Hepatic stellate cell (primary cell): Measurements from ENCODE around the gene MFSD12.
A peak's percentile ranks its signal among the peaks of the same experiment; 100 is the strongest.

Experiments
- DNase-seq: peaks from one replicate; pipeline ENCODE4 v3.0.0; 2011; ENCODE audit warnings: low spot score

MFSD12 gene

DNA sequence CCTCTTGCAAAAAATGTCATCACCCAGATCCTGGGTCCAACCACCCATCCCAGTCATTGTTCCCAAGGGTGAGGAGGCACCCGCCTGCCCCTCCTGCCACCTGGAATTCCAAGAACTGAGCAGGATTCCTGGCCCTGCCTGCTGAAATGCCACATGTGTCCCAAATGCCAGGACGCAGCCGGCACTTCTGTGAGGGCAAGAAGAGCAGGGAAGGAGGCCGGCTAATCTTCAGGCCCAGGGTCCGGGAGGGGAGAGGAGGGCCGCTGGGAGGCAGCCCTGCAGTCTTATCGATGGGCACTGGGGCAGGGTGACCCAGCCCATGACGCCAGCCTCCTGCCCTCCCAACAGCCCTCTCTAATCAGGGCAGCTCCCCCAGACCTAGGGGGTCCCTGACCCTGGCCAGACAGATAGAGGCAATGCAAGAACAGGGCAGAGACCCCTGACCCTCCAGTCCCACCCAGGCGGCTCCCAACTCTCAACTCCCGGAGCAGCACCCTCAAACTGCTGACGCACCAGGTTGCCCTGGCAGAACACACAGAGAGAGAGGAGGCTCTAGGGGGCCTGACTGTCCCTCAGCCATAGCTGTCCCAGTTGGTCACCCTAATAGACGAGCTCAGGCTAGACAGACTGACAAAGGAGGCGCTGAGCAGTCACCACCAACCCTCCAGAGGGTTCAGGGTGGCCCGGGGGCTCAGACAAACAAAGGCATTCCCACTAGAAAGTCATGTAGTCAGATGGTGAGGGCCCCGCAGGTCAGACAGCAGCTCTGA, 1.5 kb downstream of the MFSD12 start:
- DNase-seq = no peak

DNA sequence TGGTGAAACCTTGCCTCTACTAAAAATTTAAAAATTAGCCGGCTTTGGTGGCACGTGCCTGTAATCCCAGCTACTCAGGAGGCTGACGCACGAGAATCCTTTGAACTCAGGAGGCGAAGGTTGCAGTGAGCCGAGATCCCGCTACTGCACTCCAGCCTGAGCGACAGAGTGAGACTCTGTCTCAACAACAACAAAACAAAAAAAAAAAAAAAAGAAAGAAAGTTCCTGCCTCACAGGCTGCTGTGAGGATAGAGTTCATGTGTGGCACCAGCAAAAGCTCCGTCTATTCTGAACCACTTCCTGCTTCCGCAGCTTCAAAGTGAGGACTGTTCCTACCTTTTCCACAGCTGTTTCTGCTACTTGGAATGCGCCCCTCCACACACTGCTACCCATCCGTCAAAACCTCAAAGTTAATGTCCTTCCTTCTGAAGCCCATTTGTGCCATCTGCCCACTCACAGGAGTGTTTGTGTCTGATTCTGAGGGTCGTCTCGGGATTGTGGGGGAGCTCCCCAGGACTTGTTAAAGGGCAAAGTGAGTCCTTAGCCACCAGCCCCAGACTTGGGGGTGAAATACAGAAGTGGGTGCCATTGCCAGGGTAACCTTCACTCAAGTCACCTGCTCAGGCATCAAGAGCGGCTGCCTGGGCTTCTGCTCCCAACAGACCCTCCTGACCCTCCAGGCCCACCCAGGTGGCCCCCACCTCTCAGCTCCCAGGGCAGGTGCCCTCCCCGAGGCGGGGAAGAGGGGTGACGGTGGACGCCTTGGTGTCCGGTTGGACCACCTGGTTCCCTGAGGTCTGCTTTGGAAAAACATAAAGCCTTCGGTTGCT, 2.9 kb downstream of the MFSD12 start:
- no peak for DNase-seq

DNA sequence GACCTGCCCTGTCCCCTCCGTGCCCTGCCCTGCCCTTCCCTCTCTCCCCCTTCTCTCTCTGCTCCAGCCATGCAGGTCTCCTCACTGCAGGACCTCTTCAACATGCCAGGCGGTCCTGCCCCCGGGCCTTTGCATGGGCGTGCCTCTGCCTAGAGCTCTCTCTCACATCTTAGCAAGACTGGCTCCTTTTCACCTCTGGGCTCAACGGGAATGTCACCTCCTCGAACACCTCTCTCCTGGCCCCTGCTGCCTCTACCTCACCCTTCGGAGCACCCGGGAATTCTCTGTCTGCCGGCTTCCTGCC, 5.6 kb downstream of the MFSD12 start:
- no peak for DNase-seq

DNA sequence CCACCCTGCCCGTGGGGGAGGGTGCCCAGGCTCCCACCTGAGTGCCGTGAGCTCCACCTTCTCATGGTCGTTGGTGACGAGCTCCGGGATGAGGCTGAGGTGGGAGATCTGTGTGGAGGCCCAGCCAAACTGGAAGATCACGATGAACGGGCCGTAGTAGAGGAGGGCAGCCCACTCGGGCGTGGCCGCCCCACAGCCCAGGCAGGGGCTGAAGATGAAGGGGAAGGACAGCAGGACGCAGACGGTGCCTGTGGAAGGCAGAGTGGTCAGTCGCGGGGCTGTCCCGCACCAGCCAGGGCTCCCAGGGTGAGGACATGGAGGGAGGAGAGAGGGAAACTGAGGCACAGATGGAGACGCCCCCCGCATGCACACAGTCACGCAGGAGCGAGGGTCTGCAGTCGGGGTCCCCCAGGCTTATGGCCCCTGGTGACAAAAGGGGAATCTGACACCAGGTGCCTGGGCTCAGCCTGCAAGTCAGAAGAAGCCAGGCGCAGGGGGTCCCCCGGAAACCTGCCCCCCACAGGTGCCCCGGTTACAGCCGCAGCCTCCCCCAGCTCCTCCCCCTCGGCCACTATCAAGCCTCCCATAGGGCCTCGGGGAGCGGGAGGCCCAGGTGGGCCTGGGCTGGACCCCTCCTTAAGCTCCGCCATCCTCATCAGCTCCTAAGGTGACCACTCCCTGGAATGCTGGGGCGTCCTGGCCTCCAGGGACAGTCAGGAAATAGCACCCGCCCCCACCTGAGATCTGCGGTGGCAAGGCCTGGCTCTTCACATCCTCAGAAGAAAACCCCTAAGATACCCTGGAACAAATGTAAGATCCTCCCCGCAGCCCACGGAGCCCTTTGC, 6.2 kb downstream of the MFSD12 start:
- no peak for DNase-seq

DNA sequence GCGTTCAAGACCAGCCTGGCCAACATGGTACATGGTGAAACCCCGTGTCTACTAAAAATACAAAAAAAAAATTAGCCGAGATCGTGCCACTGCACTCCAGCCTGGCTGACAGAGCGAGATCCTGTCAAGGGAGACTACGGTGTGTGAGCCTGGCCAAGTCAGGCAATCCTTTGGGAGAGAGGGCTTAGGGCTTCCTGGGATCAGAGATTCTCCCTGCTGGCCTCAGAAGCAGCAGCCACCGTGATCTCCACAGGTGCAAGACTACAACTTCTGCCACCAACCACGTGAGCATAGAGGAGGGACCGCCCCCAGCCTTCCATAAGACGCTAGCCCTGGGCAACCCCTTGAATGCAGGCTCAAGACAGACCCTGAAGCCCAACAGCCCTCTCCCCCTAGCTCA, 7.6 kb downstream of the MFSD12 start:
- no peak for DNase-seq

DNA sequence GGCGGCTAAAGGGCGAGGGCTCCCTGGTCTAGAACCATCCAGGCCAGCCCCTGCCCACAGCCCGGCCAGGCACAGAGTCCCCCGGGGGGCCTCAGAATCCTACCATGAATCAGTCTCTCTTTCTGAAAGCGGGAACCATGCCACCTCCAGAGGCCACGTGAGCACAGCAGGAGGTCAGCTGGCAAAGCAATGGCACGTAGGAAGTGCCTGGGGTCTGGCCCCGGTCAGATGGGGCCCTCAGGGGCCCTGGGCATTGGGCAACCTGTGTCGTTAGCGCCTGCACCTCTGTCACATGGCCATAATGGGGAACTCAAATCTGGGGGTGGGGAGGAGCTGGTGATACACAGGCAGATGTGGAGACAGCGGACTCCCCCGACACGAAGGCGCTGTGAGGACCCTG, 8.8 kb downstream of the MFSD12 start:
- no peak for DNase-seq

DNA sequence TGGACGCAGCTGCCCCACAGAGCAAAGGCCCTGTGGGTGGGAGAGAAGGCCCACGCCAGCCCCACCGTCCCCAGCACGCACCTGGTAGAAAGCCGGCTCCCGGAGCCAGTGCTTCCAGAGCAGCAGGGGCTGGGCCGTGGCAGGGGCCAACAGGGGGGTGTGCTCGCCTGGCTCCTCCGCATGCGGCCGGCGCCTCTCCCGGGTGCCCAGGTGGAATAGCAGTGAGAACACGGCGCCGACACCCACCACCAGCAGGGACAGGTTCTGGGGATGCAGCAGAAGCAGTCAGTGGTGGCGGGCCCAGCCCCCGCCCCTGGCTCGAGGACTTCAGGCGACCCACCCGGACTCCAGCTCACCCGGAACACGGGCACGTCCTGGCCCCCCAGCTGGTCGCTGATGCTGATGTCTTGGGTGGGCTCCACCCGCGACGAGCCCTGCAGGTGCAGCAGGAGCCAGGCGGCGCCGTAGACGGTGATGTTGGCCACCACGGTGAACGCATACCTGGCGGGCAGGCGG, 9.6 kb downstream of the MFSD12 start:
- DNase-seq = no peak

DNA sequence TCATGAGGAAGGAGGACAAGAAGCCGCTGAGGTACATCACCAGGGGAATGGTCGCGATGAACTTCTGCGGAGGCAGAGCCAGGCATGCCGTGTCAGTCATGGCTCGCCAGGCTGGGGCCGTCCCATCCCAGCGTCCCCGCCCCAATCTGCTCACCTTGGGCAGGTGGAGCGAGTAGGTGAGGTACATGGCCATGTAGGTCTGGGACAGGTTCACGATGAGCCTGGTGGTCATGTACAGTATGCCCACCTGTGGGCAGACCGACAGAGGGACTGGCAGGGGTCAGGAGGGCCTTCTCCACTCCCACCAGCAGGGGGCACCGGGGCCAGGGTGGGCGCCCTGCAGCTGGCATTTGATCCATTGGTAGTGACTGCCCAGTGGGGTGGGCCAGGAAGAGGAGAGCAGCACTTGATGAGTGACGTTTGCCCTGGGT, 10.1 kb downstream of the MFSD12 start:
- DNase-seq = peak; percentile 65

DNA sequence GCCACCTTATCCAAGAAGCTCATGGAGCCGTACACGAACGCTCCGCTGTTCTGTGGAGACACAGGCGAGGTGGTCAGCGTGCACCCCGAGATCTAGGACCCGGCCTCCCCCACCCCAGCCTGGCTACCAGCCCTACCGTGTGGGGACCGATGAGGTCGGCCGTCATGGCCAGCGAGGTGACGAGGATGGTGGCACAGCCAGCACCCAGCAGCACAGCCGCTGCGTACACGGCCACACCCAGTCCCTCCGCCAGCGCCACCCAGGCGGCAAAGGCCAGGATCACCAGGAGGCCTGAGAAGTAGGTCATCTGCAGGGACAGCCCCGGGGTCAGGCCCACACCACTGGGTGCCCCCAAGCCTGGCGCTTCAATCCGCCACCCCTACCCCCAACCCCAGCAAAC, 11.3 kb downstream of the MFSD12 start:
- DNase-seq = no peak

DNA sequence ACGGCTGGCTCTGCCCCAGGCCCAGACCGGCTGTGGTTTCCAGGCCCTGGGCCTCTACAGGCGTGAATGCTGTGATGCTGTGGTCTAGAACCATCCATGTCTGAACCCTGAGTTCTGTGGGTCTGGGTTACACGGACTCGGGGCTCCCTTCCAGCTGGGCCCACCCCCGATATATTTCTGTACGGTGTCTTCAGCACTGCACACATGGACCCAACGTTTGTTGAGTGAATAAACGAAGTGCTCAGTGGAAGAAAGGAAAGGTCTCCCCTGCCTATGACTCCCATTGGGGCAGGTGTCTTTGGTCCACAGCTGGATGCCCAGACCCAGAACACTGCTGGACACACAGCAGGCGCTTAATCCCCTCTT, 11.7 kb downstream of the MFSD12 start:
- no peak for DNase-seq

DNA sequence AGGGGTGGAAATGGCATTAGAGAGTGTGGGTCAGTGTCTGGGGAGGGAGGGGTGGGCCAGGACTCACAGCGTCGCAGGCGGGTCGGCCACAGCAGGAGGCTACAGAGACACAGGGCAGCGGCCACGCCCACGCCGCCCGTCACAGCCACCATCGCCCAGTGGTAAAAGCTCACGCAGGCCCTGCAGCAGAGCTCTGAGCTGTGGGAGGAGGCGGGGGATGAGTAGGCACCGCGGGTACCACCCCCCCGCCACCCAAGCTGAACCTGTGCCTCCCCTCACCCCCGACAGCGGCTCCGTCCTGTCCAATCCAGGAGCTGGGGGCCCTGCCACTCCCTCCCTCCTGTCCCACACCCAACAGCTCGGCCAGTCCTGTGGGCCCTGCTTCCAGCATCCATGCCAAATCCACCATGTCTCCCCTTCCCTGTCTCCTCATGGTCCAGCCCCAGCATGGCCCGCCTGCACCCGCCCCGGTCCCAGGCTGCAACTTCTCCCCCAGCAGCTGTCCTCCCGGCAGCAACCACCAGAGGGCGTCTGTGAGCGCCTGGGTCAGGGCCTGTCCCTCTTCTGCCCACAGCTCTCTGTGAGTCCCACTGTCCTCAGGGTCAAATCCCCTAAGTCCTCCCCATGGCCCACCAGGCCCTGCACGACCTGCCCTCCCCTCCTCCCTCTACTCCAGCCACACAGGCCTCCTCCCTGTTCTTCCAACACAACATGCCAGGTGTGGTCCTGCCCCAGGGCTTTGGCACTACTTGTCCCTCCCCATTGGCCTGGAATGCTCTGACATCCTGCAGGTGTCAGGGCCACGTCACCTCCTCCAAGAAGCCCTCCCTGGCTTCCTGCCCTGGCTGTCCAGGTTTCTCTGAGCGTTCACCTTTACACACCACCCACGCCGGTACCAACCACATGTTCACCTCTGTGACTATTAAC, 12.4 kb downstream of the MFSD12 start:
- peak; percentile 89 for DNase-seq

DNA sequence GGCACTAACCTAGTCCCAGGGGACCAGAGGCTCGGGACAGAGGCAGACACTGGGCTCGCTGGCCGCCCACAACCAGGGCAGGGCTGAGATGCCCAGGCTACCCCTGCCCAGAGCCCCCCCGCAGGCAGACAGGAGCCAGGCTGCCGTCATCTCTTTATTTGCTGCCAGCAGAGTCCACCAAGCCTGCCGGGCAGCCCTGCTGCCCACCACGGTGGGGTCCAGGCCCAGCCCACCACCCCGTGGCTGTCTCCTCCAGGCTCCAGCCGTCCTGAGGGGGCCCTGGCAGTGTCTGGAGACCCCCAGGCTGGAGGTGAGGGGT, 13.4 kb downstream of the MFSD12 start:
- DNase-seq = no peak

DNA sequence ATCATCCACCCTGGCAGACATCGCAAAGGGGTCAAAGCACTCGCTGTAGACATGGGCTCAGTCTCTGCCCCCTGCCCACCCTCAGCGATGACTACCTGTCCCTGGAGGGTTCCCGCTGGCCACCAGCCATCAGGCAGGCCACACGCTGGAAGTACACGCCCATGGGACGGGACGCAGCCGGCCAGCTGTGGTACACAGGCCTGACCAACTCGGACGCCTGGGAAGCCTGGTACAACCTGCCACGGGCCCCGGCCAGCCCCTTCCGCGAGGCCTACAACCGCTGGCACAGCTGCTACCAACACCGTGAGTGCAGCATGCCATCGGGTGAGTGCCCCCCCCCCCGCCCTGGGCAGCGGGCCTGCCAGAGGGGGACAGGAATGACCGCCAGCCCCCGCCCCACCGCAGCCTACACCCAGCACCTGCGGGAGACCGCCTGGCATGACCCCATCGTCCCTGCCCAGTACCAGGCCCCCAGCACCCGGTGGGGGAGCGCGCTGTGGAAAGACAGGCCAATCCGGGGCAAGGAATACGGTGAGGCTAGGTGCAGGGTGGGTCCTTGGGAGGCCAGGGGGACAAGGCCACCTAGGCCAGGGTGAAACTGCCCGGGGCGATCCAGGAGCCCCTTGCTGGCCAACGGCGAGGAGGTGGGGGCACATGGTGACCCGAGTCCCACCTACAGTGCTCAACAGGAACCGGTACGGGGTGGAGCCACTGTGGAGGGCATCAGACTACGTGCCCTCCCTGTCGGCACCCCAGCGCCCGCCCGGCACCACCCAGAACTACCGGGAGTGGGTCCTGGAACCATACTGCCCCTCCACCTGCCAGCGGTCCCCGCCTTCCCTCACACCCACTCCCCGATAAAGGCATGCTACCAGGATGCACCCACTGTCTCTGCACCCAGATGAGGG, 14.0 kb downstream of the MFSD12 start:
- DNase-seq = no peak

DNA sequence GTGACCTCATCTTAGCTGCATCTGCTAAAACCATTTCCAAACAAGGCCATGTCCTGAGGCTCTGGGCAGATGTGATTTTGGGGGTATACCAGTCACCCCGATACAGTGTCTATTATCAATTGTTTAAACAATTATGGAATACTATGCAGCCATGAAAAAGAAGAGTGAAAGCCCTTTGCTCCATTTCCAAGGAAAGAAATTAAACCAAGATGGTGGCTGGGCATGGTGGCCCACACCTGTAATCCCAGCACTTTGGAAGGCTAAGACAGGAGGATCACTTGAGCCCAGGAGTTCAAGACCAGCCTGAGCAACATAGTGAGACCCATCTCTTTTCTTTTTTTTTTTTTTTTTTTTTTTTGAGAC, 17.6 kb downstream of the MFSD12 start:
- no peak for DNase-seq

DNA sequence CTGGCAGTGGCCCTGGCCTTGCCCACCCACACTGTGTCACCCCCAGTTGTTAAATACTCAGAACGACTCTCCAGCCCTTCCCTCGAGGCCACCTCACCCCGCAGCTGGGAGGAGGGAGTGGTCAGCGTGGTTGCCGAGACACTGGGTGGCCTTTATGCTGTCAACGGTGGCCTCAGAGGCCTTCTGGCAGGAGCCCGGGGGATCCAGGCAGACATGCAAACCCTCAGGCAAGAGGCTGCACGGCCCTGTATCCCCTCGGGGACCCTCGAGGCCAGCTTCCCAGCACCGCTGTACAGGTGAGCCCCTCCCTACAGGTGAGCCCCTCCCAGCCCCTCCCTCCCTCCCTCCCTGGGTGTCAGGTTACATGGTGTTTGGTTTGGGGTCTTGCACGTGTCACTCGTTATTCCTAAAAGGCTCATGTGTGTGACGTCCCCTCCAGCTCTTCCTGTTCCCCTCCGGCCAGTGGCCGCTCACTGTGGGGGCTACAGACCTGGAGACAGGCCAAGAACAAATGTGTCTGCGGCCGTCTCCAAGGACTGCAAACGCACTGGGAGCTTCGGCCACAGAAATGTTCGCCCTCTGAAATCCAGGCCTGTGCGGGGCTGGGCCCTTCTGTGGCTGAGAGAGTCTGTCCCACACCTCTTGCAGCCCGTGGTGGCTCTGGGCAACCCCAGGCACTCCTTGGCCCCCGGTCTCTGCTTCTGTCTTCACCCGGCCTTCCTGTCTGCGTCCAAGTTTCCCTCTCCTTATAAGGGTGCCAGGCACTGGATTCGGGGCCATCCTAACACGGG, 18.2 kb downstream of the MFSD12 start, which contains the start of gene TEKTIP1:
TSS of gene TEKTIP1 (plus strand) at position 210 of the 791 bp plus-strand sequence. CDS start at position 214, 4 bp downstream.
- peak; percentile 52 for DNase-seq

DNA sequence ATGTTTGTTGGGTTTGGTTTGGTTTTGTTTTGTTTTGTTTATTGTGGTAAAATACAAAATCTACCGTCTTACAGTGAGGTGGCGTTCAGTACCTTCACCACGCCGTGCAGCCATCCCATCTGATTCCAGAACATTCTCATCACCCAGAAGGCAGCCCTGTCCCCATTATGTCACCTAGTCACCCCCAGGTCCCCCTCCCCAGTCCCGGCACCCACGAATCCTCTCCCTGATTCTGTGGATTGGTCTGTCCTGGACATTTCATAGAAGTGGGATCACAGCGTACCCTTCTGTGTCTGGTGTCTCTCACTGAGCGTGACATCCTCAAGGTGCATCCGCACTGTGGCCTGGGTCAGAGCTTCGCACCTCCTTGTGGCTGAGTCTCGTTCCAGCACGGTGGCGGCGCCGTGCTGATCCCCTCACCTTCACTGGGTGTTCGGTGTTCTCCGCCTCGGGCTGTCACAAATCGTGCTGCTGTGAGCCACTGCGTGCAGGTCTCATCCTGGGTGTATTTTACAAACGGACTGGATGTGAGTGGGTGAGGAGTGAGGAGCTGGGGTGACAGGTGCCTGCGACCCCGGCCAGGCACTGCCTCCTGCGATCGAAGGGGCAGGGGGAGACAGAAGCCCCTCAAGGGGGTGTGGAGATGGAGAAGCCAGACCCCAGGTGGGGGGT, 19.0 kb downstream of the MFSD12 start:
- no peak for DNase-seq

DNA sequence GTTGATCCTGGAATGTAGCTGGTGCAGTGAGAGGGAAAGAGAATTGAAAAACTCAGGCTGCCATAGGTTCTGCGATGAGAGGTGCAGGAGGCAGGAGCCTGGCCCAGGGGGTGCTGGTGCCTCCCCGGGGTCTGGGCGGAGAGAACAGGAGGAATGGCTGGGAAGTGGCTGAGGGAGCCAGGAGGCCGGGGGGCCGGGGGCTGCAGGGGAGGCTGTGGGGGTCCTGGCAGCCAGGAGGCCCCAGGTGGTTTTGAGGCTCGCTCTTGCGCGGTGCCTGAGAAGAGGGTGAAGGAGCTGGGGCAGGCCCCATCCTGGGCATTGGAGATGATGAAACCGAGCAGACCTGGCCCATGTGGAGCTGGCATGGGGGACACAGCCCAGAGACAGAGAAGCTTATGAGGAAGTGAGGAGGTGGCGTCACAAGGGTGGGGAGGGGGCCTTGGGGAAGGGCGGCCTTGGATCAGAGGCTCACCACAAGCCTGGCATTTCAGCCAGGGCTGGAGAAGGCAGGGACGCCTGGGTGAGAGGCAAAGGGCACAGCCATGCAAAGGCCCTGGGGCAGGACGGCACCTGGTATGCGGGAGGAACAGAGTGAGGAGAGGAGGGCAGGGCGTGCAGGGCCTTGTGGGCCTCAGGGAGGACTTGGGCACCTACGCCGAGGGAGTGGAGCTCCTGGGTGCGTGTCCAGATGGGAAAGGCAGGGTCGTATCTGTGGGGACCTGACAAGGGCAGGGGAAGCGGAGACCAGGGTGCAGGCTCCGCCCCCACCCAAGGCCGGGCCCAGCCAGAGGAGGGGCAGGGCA, 19.7 kb downstream of the MFSD12 start:
- no peak for DNase-seq

DNA sequence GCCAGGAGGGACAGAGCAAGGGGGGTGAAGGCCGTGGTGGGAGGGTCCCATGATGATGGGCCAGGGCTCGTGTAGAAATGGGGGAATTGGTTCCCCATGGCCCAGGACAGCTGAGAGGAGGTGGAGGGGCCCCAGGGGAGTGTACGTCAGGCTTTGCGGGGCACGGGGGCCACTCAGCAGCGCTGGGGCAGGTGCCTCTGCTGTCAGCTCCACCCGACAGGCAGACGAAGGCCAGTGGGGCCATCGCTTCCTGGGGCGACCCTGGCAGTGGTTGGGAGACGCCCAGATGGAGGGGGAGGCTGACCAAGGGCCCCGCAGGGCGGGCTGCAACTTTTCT, 20.3 kb downstream of the MFSD12 start:
- no peak for DNase-seq
